Smooth muscle cell (in vitro differentiated cells): ENCODE results near the gene CEP97. TPM values are rescaled to one million over a fixed set of nuclear protein-coding genes. Genes with fewer than 3 reads are reported as not detected.

Experiments
- DNase-seq: peaks from one replicate; lab custom pipeline; 2025; ENCODE audit not compliant: unreplicated experiment; lab: John Stamatoyannopoulos, UW
- H2AFZ ChIP-seq: fragments of 200-600 bp; sonication (generic); 2 replicates; pipeline ENCODE4 v1.6.0; 2016; ENCODE audit warnings: antibody characterized with exemption, low read depth, mild to moderate bottlenecking
- H3F3A ChIP-seq: fragments of 200-600 bp; sonication (generic); 2 replicates; pipeline ENCODE4 v1.6.0; 2017; ENCODE audit warnings: antibody characterized with exemption, low read depth
- H3K27ac ChIP-seq: fragments of 200-600 bp; sonication (generic); 2 replicates; pipeline ENCODE4 v1.5.1; 2016; ENCODE audit warnings: low read depth, mild to moderate bottlenecking
- H3K27me3 ChIP-seq: fragments of 200-600 bp; sonication (generic); 2 replicates; pipeline ENCODE4 v1.6.1; 2016; ENCODE audit warnings: low read depth, mild to moderate bottlenecking
- H3K36me3 ChIP-seq: fragments of 200-600 bp; sonication (generic); 2 replicates; pipeline ENCODE4 v1.5.1; 2016; ENCODE audit warnings: low read depth
- H3K4me1 ChIP-seq: fragments of 200-600 bp; sonication (generic); 2 replicates; pipeline ENCODE4 v1.5.1; 2016; ENCODE audit warnings: low read depth
- H3K4me2 ChIP-seq: fragments of 200-600 bp; sonication (generic); 2 replicates; pipeline ENCODE4 v1.6.0; 2016; ENCODE audit warnings: mild to moderate bottlenecking
- H3K4me3 ChIP-seq: fragments of 200-600 bp; sonication (generic); 2 replicates; pipeline ENCODE4 v1.5.1; 2016; ENCODE audit warnings: mild to moderate bottlenecking
- H3K79me2 ChIP-seq: fragments of 200-600 bp; sonication (generic); 2 replicates; pipeline ENCODE4 v1.6.0; 2016; ENCODE audit warnings: low read depth, mild to moderate bottlenecking
- H3K9ac ChIP-seq: fragments of 200-600 bp; sonication (generic); 2 replicates; pipeline ENCODE4 v1.6.0; 2016; ENCODE audit warnings: low read depth
- H3K9me3 ChIP-seq: fragments of 200-600 bp; sonication (generic); replicated peaks from 2 replicates; pipeline ENCODE4 v1.5.1; 2016; ENCODE audit warnings: low read depth
- H4K20me1 ChIP-seq: fragments of 200-600 bp; sonication (generic); 2 replicates; pipeline ENCODE4 v1.6.0; 2016; ENCODE audit warnings: low read depth
- WGBS: methylation state at CpG from one replicate; pipeline ENCODE4 v1.1.7; 2016; ENCODE audit warnings: low lambda C conversion rate; 5-methylcytosine and 5-hydroxymethylcytosine counted together
- polyA plus RNA-seq: library from polyadenylated mRNA; unstranded; fragments of >200 nt; fragmentation: Nextera tagmentation; extraction: Ambion mirVana; gene quantifications from 2 replicates; pipeline ENCODE4 v1.2.1, GENCODE V29; 2016
- total RNA-seq: library from RNA; depleted of rRNA; stranded (reverse); fragments of >200 nt; gene quantifications from 2 replicates; pipeline ENCODE4 v1.2.3, GENCODE V29; 2014
- TF ChIP-seq, protein P1 (sequence below): fragments of 200-600 bp; sonication (generic); IDR thresholded peaks from 2 replicates; pipeline ENCODE4 v1.5.1; 2017; ENCODE audit warnings: borderline replicate concordance, mild to moderate bottlenecking, antibody characterized with exemption; ENCODE audit not compliant: insufficient read depth, poor library complexity, severe bottlenecking

The CEP97 gene
- total and polyA plus RNA-seq, 2 experiments from 2014 or later, result 4.3 to 20.8 TPM

DNA sequence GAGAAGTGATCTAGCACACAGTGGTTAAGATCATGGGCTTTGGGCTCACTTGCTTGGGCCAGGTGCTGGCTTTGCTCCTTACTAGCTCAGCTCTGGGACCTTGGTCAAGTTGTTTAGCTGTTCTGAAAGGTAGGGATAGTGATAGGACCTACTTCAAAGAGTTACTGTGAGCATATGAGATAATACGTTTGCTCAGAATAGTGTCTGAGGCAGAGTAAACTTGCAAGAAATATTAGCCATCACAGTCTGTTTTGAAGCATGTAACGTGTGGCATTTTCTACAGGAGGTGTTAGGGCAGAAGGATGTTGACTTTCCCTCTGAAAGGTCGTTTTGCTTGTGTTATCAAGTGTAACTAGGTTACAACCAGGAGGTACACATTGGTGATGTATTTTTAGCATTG lies 90.4 kb downstream of the CEP97 start:
- Histone ChIP-seq H3K4me3 (no peak overlapping the region), H3K27me3 (no peaks in the 10 kb centered on the region), H3K27ac (no peak overlapping the region), H4K20me1 (no peaks in the 10 kb centered on the region), H3K9me3 (no peaks in the 10 kb centered on the region), H3K4me1 (no peaks in the 10 kb centered on the region), H3K9ac (no peak overlapping the region), H3K36me3 (no peaks in the 10 kb centered on the region), H2AFZ (no peak overlapping the region), H3F3A (peaks cover 6% of the 10 kb centered on the region), H3K4me2 (no peak overlapping the region), H3K79me2 (peaks cover 9% of the 10 kb centered on the region)
- TF ChIP-seq, protein P1, sequence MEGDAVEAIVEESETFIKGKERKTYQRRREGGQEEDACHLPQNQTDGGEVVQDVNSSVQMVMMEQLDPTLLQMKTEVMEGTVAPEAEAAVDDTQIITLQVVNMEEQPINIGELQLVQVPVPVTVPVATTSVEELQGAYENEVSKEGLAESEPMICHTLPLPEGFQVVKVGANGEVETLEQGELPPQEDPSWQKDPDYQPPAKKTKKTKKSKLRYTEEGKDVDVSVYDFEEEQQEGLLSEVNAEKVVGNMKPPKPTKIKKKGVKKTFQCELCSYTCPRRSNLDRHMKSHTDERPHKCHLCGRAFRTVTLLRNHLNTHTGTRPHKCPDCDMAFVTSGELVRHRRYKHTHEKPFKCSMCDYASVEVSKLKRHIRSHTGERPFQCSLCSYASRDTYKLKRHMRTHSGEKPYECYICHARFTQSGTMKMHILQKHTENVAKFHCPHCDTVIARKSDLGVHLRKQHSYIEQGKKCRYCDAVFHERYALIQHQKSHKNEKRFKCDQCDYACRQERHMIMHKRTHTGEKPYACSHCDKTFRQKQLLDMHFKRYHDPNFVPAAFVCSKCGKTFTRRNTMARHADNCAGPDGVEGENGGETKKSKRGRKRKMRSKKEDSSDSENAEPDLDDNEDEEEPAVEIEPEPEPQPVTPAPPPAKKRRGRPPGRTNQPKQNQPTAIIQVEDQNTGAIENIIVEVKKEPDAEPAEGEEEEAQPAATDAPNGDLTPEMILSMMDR, result no peak
- no peak for DNase-seq
- 79% methylated on average over 3 of the region's 3 CpGs for WGBS

DNA sequence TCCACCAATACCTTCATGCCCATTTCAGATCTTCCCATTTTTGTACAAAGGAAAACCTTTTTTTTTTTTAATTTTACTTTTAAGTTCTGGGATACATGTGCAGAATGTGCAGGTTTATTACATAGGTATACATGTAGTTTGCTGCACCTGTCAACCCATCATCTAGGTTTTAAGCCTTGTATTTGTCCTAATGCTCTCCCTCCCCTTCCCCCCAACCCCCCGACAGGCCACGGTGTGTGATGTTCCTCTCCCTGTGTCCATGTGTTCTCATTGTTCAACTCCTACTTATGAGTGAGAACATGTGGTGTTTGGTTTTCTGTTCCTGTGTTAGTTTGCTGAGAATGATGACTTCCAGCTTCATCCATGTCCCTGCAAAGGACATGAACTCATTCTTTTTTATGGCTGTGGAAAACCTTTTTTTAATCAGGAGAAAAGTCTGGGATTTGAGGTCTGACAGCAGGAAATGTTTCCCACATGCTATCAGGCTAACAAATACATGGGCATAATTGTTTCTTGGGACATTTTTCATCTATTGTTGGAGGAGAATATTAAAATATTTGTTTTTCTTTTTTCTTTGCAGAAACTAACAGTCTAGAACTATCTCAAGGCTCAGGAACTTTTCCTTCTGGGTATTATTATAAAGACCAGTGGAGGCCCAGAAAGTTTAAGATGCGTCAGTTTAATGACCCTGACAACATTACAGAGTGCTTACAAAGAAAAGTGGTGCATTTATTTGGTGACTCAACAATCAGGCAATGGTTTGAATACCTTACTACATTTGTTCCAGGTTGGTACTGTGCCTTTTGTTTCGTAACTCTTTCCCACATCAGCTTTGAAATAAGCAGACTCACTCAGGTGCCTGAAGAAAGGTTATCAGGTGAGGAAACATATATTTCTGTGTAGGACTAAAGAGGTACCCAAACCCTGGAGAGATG lies 92.1 kb downstream of the CEP97 start:
- no peak overlapping the region for H3K4me3 ChIP-seq
- no peak overlapping the region for H3K4me2 ChIP-seq
- WGBS, result 47% methylated on average over 4 of the region's 4 CpGs
- H4K20me1 ChIP-seq, result no peaks in the 10 kb centered on the region
- TF ChIP-seq, protein P1, result no peak
- H3K9me3 ChIP-seq, result no peaks in the 10 kb centered on the region
- no peak overlapping the region for H2AFZ ChIP-seq
- no peaks in the 10 kb centered on the region for H3K36me3 ChIP-seq
- H3K79me2 ChIP-seq, result peaks cover 9% of the 10 kb centered on the region
- H3F3A ChIP-seq, result peaks cover 6% of the 10 kb centered on the region
- no peaks in the 10 kb centered on the region for H3K4me1 ChIP-seq
- H3K9ac ChIP-seq, result no peak overlapping the region
- no peak for DNase-seq
- no peak overlapping the region for H3K27ac ChIP-seq
- H3K27me3 ChIP-seq, result no peaks in the 10 kb centered on the region

DNA sequence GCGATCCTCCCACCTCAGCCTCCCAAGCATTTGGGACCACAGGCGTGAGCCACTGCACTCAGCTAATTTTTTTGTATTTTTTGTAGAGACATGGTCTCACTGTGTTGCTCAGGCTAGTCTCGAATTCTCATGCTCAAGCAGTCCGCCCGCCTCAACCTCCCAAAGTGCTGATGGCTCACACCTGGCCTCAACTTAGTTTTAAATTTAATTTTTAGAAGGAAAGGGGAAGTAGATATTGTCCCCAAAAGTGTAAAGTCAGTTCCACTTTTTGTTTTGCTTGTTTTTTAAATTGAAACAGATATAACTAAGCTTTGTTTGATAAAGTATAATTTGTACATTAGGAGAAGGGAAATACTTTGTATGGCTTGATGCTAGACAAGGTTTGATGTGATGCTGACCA lies 93.6 kb downstream of the CEP97 start:
- Histone ChIP-seq H3K79me2 (peaks cover 9% of the 10 kb centered on the region), H4K20me1 (no peaks in the 10 kb centered on the region), H3K4me2 (no peak overlapping the region), H3K4me1 (no peaks in the 10 kb centered on the region), H3K9me3 (no peaks in the 10 kb centered on the region), H3K36me3 (no peaks in the 10 kb centered on the region), H3K9ac (no peak overlapping the region), H2AFZ (no peak overlapping the region), H3K27ac (no peak overlapping the region), H3K4me3 (no peak overlapping the region), H3K27me3 (no peaks in the 10 kb centered on the region), H3F3A (peaks cover 4% of the 10 kb centered on the region)
- WGBS, result 94% methylated on average over 5 of the region's 5 CpGs
- DNase-seq, result no peak
- TF ChIP-seq, protein P1, result no peak
